Measurements from ENCODE around the gene HK2. TPM values are rescaled to one million over a fixed set of nuclear protein-coding genes. Genes with fewer than 3 reads are reported as not detected.

HK2 gene
- total and polyA plus RNA-seq, 8 donors = 0.47 to 8.6 (median 2.9) TPM

DNA sequence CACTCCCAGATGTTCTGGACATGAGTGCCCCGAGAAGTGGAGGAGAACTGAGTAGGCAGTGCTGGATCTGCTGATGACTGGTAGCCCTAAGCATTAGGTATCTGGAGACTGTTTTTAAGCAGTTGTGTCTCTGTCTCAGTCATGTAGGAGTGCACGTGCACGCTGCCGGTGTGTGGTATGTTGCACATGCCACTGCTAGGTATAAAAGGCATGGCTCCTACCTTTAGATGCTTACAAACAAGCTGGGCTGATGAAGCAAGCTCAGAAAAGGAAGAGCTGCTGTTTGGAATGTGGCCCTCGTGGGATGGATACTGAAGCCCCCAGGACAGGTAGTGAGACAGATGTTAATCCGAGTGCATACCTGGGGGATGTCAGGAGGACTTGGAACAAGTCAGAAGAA is 49.1 kb downstream of the HK2 start:
- FAIRE-seq = no peak
- H3K36me3 ChIP-seq = no peaks in the 10 kb centered on the region

DNA sequence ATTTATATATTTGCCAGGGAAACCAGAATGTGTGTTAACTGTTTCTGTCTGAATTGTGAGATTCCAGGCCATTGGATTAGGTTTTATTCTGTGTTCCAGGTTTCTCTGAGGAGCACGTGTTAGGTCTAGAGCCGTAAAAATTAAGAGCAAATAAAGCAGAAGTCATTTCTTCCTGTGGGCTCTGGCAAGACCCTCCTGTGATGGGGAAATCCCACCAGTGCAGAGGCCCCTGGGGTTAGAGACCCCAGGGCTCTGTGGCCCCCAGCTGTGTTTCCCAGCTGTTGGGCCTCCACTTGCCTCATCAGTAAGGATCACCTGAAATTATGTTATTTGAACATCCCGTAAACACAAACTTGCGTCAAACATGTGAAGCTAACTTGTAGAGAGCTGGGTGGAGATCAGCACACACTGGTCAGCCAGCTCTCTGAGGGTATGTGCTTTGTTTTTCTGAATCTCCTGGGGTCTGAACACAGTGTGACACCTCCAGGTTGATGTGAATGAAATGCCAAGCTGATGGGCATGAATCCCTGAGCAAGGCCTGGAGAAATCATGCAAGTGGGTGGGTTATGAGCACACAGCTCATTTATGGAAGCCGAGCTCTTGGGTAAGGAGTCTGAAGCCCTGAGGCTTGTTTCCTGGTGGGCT is 50.3 kb downstream of the HK2 start:
- no peak for FAIRE-seq
- intact Hi-C loops (cut with DNase I) = no loop called here

More for the DNA sequence above, 49.1 kb downstream of the HK2 start:
- Histone ChIP-seq H3K27ac (no peak overlapping the region), H3K9me3 (no peaks in the 10 kb centered on the region), H3K4me1 (no peaks in the 10 kb centered on the region), H3K27me3 (no peaks in the 10 kb centered on the region), H3K4me3 (no peak overlapping the region)
- 84 to 90% methylated on average over 6 of the region's 6 CpGs for WGBS, 2 donors
- TF ChIP-seq, protein P1, sequence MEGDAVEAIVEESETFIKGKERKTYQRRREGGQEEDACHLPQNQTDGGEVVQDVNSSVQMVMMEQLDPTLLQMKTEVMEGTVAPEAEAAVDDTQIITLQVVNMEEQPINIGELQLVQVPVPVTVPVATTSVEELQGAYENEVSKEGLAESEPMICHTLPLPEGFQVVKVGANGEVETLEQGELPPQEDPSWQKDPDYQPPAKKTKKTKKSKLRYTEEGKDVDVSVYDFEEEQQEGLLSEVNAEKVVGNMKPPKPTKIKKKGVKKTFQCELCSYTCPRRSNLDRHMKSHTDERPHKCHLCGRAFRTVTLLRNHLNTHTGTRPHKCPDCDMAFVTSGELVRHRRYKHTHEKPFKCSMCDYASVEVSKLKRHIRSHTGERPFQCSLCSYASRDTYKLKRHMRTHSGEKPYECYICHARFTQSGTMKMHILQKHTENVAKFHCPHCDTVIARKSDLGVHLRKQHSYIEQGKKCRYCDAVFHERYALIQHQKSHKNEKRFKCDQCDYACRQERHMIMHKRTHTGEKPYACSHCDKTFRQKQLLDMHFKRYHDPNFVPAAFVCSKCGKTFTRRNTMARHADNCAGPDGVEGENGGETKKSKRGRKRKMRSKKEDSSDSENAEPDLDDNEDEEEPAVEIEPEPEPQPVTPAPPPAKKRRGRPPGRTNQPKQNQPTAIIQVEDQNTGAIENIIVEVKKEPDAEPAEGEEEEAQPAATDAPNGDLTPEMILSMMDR (IDR thresholded peaks at IDR 0.05) = no peak
- DNase-seq = no peak
- no peak for ATAC-seq
- intact Hi-C loops (cut with DNase I) = no loop called here

DNA sequence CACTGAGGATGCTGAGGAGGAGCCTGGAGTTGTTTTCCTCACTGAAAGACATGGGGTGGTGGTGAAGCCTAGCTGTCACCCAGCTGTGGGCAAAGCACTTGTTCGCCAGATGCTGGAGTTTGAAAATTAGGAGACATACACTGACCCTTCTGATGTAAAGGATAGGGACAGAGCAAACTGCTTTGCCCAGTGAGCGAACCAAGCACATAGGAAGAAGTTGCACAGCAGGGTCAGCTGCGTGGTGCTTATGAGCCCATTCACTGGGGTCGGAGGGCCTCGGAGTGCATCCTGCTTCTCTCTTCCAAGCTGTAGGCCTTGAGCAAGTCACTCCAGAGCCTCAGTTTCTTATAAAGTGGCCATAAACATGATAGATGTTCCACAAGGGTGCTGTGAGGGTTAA is 50.9 kb downstream of the HK2 start:
- TF ChIP-seq, protein P1 (IDR thresholded peaks at IDR 0.05) = no peak
- ATAC-seq (no peak), FAIRE-seq (no peak), DNase-seq (no peak)
- intact Hi-C loops (cut with DNase I) = no loop called here
- Histone ChIP-seq H3K36me3 (peaks cover 0 to 5% (median 0%) of the 10 kb centered on the region in 3 donors), H3K27me3 (no peaks in the 10 kb centered on the region), H3K27ac (no peak overlapping the region), H3K4me3 (no peak overlapping the region), H3K4me1 (no peaks in the 10 kb centered on the region), H3K9me3 (no peaks in the 10 kb centered on the region)
- WGBS, 2 donors = 90 to 96% methylated on average over 5 of the region's 5 CpGs

More for the DNA sequence above, 50.3 kb downstream of the HK2 start:
- Histone ChIP-seq H3K27me3 (no peaks in the 10 kb centered on the region), H3K9me3 (no peaks in the 10 kb centered on the region), H3K4me3 (no peak overlapping the region), H3K36me3 (peaks cover 0 to 3% (median 0%) of the 10 kb centered on the region in 3 donors), H3K4me1 (no peaks in the 10 kb centered on the region), H3K27ac (no peak overlapping the region)
- TF ChIP-seq, protein P1 (IDR thresholded peaks at IDR 0.05) = no peak
- DNase-seq (no peak), ATAC-seq (no peak)
- 91 to 93% methylated on average over 5 of the region's 5 CpGs for WGBS, 2 donors

DNA sequence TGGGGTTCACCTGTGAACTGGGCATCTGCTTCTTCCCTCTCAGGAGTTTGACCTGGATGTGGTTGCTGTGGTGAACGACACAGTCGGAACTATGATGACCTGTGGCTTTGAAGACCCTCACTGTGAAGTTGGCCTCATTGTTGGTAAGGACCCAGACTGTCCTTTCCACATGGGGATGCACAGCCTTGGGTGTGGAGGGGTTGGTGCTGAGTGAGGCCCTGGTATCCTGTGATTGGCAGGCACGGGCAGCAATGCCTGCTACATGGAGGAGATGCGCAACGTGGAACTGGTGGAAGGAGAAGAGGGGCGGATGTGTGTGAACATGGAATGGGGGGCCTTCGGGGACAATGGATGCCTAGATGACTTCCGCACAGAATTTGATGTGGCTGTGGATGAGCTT is 52.3 kb downstream of the HK2 start:
- intact Hi-C loops (cut with DNase I) = no loop called here
- DNase-seq = no peak
- no peak overlapping the region for H3K27ac ChIP-seq
- no peak overlapping the region for H3K4me3 ChIP-seq
- no peaks in the 10 kb centered on the region for H3K4me1 ChIP-seq
- FAIRE-seq = no peak
- no peak for ATAC-seq
- H3K27me3 ChIP-seq = no peaks in the 10 kb centered on the region
- no peaks in the 10 kb centered on the region for H3K9me3 ChIP-seq
- H3K36me3 ChIP-seq = peaks cover 0 to 5% (median 0%) of the 10 kb centered on the region in 3 donors
- TF ChIP-seq, protein P1 (IDR thresholded peaks at IDR 0.05) = no peak
- 85 to 92% methylated on average over 8 of the region's 8 CpGs for WGBS, 2 donors

DNA sequence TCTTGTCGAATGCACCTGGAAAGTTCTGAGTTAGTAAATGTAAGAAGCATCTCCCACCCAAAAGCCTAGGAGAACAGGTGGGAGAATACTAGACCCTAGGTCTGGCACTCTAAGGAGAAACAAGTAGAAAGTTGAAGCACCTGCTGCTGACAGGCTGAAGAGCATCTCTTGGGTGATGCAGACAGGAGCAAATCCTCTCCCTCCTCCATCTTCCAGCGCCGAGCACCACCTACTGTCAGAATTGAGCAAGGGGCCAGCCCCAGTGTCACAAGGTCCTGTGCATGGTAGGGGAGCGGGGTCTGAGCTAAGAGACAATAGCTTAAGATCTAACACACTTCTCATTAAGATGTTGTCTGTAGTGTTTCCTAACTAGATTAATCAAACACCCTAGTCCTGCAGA is 52.9 kb downstream of the HK2 start:
- 83 to 93% methylated on average over 4 of the region's 4 CpGs for WGBS, 2 donors
- FAIRE-seq (no peak), DNase-seq (no peak), ATAC-seq (no peak)
- H3K9me3 ChIP-seq = no peaks in the 10 kb centered on the region
- no peaks in the 10 kb centered on the region for H3K27me3 ChIP-seq
- intact Hi-C loops (cut with DNase I) = no loop called here
- TF ChIP-seq, protein P1 (IDR thresholded peaks at IDR 0.05) = no peak
- H3K36me3 ChIP-seq = peaks cover 0 to 5% (median 0%) of the 10 kb centered on the region in 3 donors
- no peaks in the 10 kb centered on the region for H3K4me1 ChIP-seq
- no peak overlapping the region for H3K27ac ChIP-seq
- no peak overlapping the region for H3K4me3 ChIP-seq
